T-cell (primary cell): ENCODE data around the gene DELE1. TPM values are rescaled to one million over a fixed set of nuclear protein-coding genes. Genes with fewer than 3 reads are reported as not detected.

Experiments used
- ATAC-seq, 4 experiments: fragments of 200-7000 bp in 3 of 4; fragments of 150-1000 bp in 1 of 4; cut with Tn5 transposase; replicated peaks in 1 of 4; 1 replicate in 3 of 4; 2 replicates in 1 of 4; pipeline ENCODE4 v1.10.0; 2021; ENCODE audit warnings: moderate library complexity in 3 of 4, mild to moderate bottlenecking in 2 of 4, moderate number of reproducible peaks in 1 of 4
- CTCF ChIA-PET, 2 donors: fragments of 300-600 bp; sonication (Branson Sonifier 250); formaldehyde crosslinking; loops; one replicate each; lab custom pipeline; 2022; ENCODE audit warnings: antibody characterized with exemption in 2 of 2; lab: Charles Lee
- POLR2A ChIA-PET, 2 donors: fragments of 300-600 bp; sonication (Branson Sonifier 250); formaldehyde crosslinking; loops; one replicate each; lab custom pipeline; 2022; ENCODE audit warnings: antibody characterized with exemption in 2 of 2; lab: Charles Lee
- DNase-seq, 35 experiments: peaks; one replicate each; pipeline versions ENCODE4 v3.0.0 to v3.0.0-alpha.2; 2013 to 2023
- H3K27ac ChIP-seq: one replicate; pipeline ENCODE4 v1.5.1; 2013; ENCODE audit warnings: low read length
- H3K27me3 ChIP-seq, 2 experiments: replicated peaks in 1 of 2; 1 replicate in 1 of 2; 2 replicates in 1 of 2; pipeline versions ENCODE4 v1.6.1 to v1.7.0; 2013; ENCODE audit warnings: low read length in 1 of 2, mixed read lengths in 1 of 2; ENCODE audit not compliant: control insufficient read depth in 2 of 2, insufficient read depth in 2 of 2; ENCODE audit errors: extremely low read depth in 1 of 2
- H3K36me3 ChIP-seq, 2 donors: 1 replicate in 1 of 2; 2 replicates in 1 of 2; pipeline versions ENCODE4 v1.6.1 to v1.7.0; 2013; ENCODE audit warnings: low read length in 1 of 2; ENCODE audit not compliant: control insufficient read depth in 2 of 2, insufficient read depth in 1 of 2; ENCODE audit errors: extremely low read depth in 1 of 2
- H3K4me1 ChIP-seq, 2 experiments: 1 replicate in 1 of 2; 2 replicates in 1 of 2; pipeline versions ENCODE4 v1.6.1 to v1.7.0; 2013; ENCODE audit warnings: low read length in 2 of 2, mixed read lengths in 1 of 2; ENCODE audit not compliant: insufficient read depth in 2 of 2, control insufficient read depth in 1 of 2; ENCODE audit errors: extremely low read depth in 1 of 2
- H3K4me3 ChIP-seq, 2 donors: 1 replicate in 1 of 2; 2 replicates in 1 of 2; pipeline versions ENCODE4 v1.5.1 to v1.7.0; 2013; ENCODE audit warnings: mild to moderate bottlenecking in 2 of 2, low read length in 1 of 2, moderate library complexity in 1 of 2; ENCODE audit not compliant: control insufficient read depth in 1 of 2; ENCODE audit errors: extremely low read depth in 1 of 2
- H3K9me3 ChIP-seq: 2 replicates; pipeline ENCODE4 v1.7.0; 2013
- H3K27ac Mint-ChIP-seq, 2 donors: one replicate each; pipeline ENCODE4 v1.8.0; 2020 to 2021; ENCODE audit warnings: mild to moderate bottlenecking in 2 of 2, mixed read lengths in 2 of 2
- H3K27me3 Mint-ChIP-seq, 2 donors: one replicate each; pipeline ENCODE4 v1.8.0; 2021 to 2022; ENCODE audit warnings: mixed read lengths in 2 of 2
- H3K36me3 Mint-ChIP-seq: one replicate; pipeline ENCODE4 v1.8.0; 2021; ENCODE audit warnings: mixed read lengths
- H3K4me1 Mint-ChIP-seq, 3 donors: one replicate each; pipeline ENCODE4 v1.8.0; 2020 to 2022; ENCODE audit warnings: mixed read lengths in 3 of 3, mild to moderate bottlenecking in 1 of 3
- H3K4me3 Mint-ChIP-seq, 3 donors: one replicate each; pipeline ENCODE4 v1.8.0; 2020 to 2022; ENCODE audit warnings: mild to moderate bottlenecking in 3 of 3, mixed read lengths in 3 of 3, moderate library complexity in 3 of 3
- H3K9me3 Mint-ChIP-seq, 3 donors: one replicate each; pipeline ENCODE4 v1.8.0; 2020 to 2022; ENCODE audit warnings: mixed read lengths in 3 of 3
- WGBS: methylation state at CpG from one replicate; pipeline ENCODE4 v1.1.5; 2013; ENCODE audit warnings: missing lambda C conversion rate; ENCODE audit not compliant: insufficient coverage; 5-methylcytosine and 5-hydroxymethylcytosine counted together
- total RNA-seq, 35 experiments: library from RNA in 6 of 35; stranded (reverse) in 6 of 35; fragments of 120-200 nt in 1 of 35; gene quantifications; one replicate each; pipeline versions ENCODE4 v1.2.1 to v1.2.4 and lab custom pipeline; 2013 to 2026

Gene DELE1
- total RNA-seq, 5 donors from 2014 or later (not counting 1 experiment from before 2014, with no cell fraction given) = 80.3 to 130 (median 85.2) TPM

DNA sequence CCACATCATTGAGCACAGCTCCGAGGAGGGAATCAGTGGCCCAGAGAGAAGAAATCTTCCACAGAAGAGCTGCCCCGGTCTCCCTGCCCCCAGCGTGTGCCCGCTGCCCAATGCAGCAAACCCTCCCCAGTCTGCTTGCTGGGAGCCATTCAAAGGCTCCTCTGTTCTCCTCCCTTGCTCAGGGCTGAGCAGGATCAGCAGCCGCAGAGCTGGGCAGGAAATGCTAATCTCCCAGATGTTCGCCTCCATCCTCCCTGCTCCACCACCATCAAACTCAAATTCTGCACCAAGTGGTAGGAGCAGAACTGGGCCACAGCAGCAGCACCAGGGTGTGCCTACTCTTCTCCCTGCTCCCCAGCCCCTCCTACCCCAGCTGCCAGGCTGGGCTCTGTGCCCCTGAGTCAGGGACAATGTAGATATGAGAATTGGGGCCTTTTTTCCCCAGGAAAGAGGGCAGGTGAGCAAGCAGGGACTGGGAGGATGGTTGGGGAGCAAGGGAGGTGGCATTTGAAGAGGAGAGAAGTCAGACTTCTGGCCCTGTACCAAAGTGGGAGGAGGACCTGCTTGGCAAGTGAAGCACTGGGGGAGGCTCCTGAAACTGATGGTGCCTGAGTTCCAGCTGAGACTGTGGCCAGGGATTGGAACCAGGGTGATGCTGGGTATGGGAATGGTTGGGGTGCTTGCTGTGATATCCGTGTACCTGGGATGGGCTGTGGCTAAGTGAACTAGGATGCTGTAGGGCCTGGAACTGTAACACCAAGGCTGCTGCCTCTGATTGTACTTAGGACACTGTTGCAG lies 43.5 kb upstream of the DELE1 start:
- WGBS = 25% methylated on average over 5 of the region's 7 CpGs
- Mint-ChIP-seq H3K4me3 (peak overlapping the region in 1 of 3 donors; percentile 81), H3K9me3 (no peaks in the 10 kb centered on the region), H3K27ac (no peak overlapping the region), H3K36me3 (no peaks in the 10 kb centered on the region), H3K27me3 (peaks cover 70 to 80% of the 10 kb centered on the region in 2 donors), H3K4me1 (peaks cover 32 to 34% (median 33%) of the 10 kb centered on the region in 3 donors)
- Histone ChIP-seq H3K4me3 (no peak overlapping the region), H3K36me3 (no peaks in the 10 kb centered on the region), H3K9me3 (no peaks in the 10 kb centered on the region), H3K4me1 (peaks cover 10 to 53% of the 10 kb centered on the region in 2 experiments), H3K27me3 (peaks cover 20 to 89% of the 10 kb centered on the region in 2 experiments), H3K27ac (no peak overlapping the region)
- ATAC-seq (no peak), DNase-seq (peak in 1 of 35 experiments; percentile 21)
- ChIA-PET POLR2A (no interaction called here), CTCF (interaction anchor here (0.5 to 5.3 kb wide), 19 partner anchors 11 to 1860 kb away, joined by 3 to 54 read pairs (median 4); no protein-coding TSS in a partner anchor)

GRCh38 chr5:141880961-141881801 lies 42.5 kb upstream of the DELE1 start:
- ChIA-PET CTCF (interaction anchor here (0.5 to 5.3 kb wide), 14 partner anchors 42 to 250 kb away, joined by 3 to 54 read pairs (median 4); partner anchors contain the start of gene DELE1 (in 1 of the 2)), POLR2A (interaction anchor here in 1 of 2 donors (0.6 kb wide), 1 partner anchor 115 kb away, joined by 4 read pairs; no protein-coding TSS in a partner anchor)
- Histone ChIP-seq H3K4me3 (no peak overlapping the region), H3K4me1 (peaks cover 10 to 44% of the 10 kb centered on the region in 2 experiments), H3K9me3 (no peaks in the 10 kb centered on the region), H3K27ac (no peak overlapping the region), H3K36me3 (no peaks in the 10 kb centered on the region), H3K27me3 (peaks cover 20 to 79% of the 10 kb centered on the region in 2 experiments)
- no peak for ATAC-seq
- peaks cover 26 to 32% (median 28%) of the 10 kb centered on the region in 3 donors for H3K4me1 Mint-ChIP-seq
- H3K36me3 Mint-ChIP-seq = no peaks in the 10 kb centered on the region
- H3K27me3 Mint-ChIP-seq = peaks cover 67 to 81% of the 10 kb centered on the region in 2 donors
- DNase-seq = no peak
- no peak overlapping the region for H3K4me3 Mint-ChIP-seq
- 56% methylated on average over 6 of the region's 8 CpGs for WGBS
- no peak overlapping the region for H3K27ac Mint-ChIP-seq
- no peaks in the 10 kb centered on the region for H3K9me3 Mint-ChIP-seq

- 40% methylated on average over 1 of the region's 4 CpGs for WGBS
- Mint-ChIP-seq H3K36me3 (no peaks in the 10 kb centered on the region), H3K9me3 (no peaks in the 10 kb centered on the region), H3K27ac (no peak overlapping the region), H3K27me3 (peaks cover 69 to 82% of the 10 kb centered on the region in 2 donors), H3K4me3 (no peak overlapping the region), H3K4me1 (peaks cover 23 to 29% (median 25%) of the 10 kb centered on the region in 3 donors)
- no peak for ATAC-seq
- no peak for DNase-seq
- Histone ChIP-seq H3K9me3 (no peaks in the 10 kb centered on the region), H3K4me3 (no peak overlapping the region), H3K27me3 (peaks cover 20 to 78% of the 10 kb centered on the region in 2 experiments), H3K36me3 (no peaks in the 10 kb centered on the region), H3K27ac (no peak overlapping the region), H3K4me1 (peaks cover 10 to 37% of the 10 kb centered on the region in 2 experiments)
- ChIA-PET CTCF (interaction anchor here (0.6 to 5.3 kb wide), 8 partner anchors 8 to 190 kb away, joined by 3 to 54 read pairs (median 6); partner anchors contain the start of gene DELE1 (in 1 of the 2)), POLR2A (no interaction called here)
Observed at GRCh38 chr5:141881886-141882285, 41.8 kb upstream of the DELE1 start.

DNA sequence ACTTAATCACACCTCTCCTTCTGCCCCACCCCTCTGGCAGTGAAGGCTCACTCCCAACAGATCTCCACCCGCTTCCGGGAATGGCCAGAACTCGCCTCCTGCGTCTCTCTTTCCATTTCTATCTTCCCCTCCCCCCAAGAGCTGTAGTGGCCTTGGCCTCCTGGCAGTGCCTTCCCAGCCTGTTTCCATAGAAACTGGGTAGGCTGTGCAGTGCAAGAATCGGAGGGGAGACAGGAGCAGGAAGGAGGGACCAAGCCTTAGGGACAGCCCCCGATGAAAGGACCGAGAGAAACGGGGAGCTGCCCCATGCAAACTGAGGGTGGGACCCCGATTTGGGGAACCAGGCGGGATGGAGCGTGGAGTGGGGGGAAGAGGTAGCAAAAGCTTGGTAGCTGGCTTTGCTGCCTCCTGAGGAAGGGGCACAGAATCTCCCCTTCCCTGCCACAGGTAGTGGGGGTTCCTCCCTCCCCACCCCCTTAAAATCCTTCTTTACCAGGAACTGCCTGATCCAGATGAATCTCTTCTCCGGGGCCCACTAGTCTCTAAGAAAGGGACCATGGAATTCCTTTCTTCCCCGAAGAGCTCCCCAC lies 41.0 kb upstream of the DELE1 start:
- peaks cover 62 to 74% of the 10 kb centered on the region in 2 donors for H3K27me3 Mint-ChIP-seq
- POLR2A ChIA-PET = no interaction called here
- H3K4me1 Mint-ChIP-seq = peaks cover 15 to 22% (median 17%) of the 10 kb centered on the region in 3 donors
- Histone ChIP-seq H3K27ac (no peak overlapping the region), H3K4me1 (peaks cover 6 to 29% of the 10 kb centered on the region in 2 experiments), H3K36me3 (no peaks in the 10 kb centered on the region), H3K4me3 (no peak overlapping the region), H3K9me3 (no peaks in the 10 kb centered on the region), H3K27me3 (peaks cover 15 to 72% of the 10 kb centered on the region in 2 experiments)
- DNase-seq (no peak), ATAC-seq (no peak)
- CTCF ChIA-PET = interaction anchor here (0.6 to 2.4 kb wide), 5 partner anchors 7 to 220 kb away, joined by 3 to 11 read pairs (median 4); no protein-coding TSS in a partner anchor
- H3K36me3 Mint-ChIP-seq = no peaks in the 10 kb centered on the region
- no peaks in the 10 kb centered on the region for H3K9me3 Mint-ChIP-seq
- no peak overlapping the region for H3K4me3 Mint-ChIP-seq
- 17% methylated on average over 4 of the region's 13 CpGs for WGBS
- peak overlapping the region in 1 of 2 donors; percentile 16 for H3K27ac Mint-ChIP-seq

- 8% methylated on average over 27 of the region's 35 CpGs for WGBS
- DNase-seq (peak in 5 of 35 experiments; percentile 7 to 31 (median 23)), ATAC-seq (no peak)
- H3K36me3 Mint-ChIP-seq = no peaks in the 10 kb centered on the region
- H3K27ac ChIP-seq = no peak overlapping the region
- no peaks in the 10 kb centered on the region for H3K9me3 Mint-ChIP-seq
- H3K27ac Mint-ChIP-seq = no peak overlapping the region
- H3K4me1 ChIP-seq = peaks cover 6 to 26% of the 10 kb centered on the region in 2 experiments
- H3K4me3 Mint-ChIP-seq = no peak overlapping the region
- peaks cover 62 to 72% of the 10 kb centered on the region in 2 donors for H3K27me3 Mint-ChIP-seq
- no peaks in the 10 kb centered on the region for H3K9me3 ChIP-seq
- peaks cover 15 to 69% of the 10 kb centered on the region in 2 experiments for H3K27me3 ChIP-seq
- ChIA-PET CTCF (interaction anchor here (0.6 to 2.4 kb wide), 4 partner anchors 53 to 220 kb away, joined by 3 to 11 read pairs (median 4); no protein-coding TSS in a partner anchor), POLR2A (no interaction called here)
- H3K4me3 ChIP-seq = no peak overlapping the region
- peaks cover 14 to 21% (median 15%) of the 10 kb centered on the region in 3 donors for H3K4me1 Mint-ChIP-seq
- no peaks in the 10 kb centered on the region for H3K36me3 ChIP-seq
Observed at GRCh38 chr5:141883184-141883891, 40.3 kb upstream of the DELE1 start.
